ENCODE results near the gene FOXK1.
"Not testable (repeated sequence)": the region's sequence is repeated elsewhere in the genome, so short reads cannot be mapped to it uniquely, and the experiment has no call there.

Gene FOXK1

DNA sequence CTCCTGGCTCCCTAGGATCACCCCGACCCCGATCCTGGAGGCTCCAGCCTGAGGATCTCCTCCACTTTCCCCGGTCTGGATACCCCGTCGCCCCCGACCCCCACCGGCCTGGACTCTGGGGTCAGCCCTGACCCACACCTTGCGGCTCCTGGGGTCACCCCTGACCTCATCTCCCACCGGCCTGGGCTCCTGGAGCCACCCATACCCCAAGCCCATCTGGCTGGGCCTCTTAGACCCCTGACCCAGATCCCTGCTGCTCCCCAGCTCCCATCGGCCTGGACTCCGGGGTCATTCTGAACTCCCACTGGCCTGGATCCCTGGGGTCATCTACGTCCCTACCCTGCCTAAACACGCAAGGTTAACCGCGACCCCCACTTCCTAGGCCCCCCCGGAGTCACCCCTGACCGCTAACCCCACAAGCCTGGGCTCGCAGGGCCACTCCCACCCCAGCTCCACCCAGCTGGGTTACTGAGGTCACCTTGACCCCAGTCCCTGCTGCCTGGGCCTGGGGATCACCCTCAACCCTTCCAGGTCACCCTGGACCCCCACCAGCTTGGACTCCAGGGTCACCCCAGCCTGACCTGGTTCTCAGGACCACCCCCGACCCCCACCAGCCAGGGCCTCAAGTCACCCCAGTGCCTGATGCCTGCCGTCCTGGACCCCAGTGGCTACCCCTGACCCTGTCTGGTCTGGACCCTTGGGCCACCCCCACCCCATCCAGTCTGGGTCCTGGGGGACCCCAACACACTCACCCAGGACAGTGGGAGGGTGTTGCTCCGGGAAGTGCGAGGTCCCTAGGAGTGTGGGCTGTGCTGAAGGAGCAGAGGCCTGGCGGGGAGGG, 1.2 kb downstream of the FOXK1 start:
- Mint-ChIP-seq H3K4me1 (peaks cover 28 to 53% of the 10 kb centered on the region in 2 donors), H3K27me3 (no peaks in the 10 kb centered on the region), H3K9me3 (no peaks in the 10 kb centered on the region), H3K4me3 (peak overlapping the region; percentile 87 to 94), H3K27ac (peak overlapping the region; percentile 92), H3K36me3 (peaks cover 14 to 18% of the 10 kb centered on the region in 2 donors)
- DNase-seq, result peak; percentile 4
- ATAC-seq (replicated peaks), result peak in 1 of 2 donors; percentile 1

DNA sequence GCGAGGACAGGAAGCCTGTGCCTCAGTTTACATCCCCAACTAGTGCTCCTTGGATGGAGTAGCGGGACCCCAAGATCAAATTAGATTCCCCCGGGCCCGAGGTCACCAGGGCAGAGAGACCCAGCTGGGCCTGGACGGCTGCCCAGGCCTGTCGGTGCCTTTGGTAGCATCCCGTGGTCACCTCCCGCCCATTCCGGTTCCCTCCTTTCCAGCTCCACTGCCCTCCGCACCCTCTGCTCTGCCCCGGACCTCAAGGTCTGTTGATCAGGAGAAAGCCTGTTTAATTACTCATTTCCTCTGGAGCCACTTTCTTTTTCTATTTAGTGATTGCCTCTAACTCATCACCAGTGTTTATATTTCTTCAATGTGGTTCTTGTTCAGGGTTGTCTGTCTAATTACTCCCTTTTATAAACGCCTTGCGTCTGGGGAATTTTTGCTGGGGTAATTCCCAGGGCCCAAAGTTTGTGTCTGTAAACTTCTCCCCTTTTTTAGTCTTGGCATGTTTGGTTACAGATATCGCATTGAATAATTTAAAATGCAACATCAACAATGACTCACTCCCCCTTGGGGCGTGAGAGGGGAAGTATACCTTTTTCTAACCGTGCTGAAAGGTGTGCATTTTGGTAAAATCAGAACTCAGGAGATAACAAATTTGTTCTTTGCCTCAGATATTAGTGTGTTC, 1.9 kb downstream of the FOXK1 start:
- H3K27ac Mint-ChIP-seq, result peak overlapping the region; percentile 92
- H3K4me3 Mint-ChIP-seq, result peak overlapping the region; percentile 87 to 94
- H3K4me1 Mint-ChIP-seq, result peaks cover 32 to 61% of the 10 kb centered on the region in 2 donors
- H3K9me3 Mint-ChIP-seq, result no peaks in the 10 kb centered on the region
- DNase-seq (peak; percentile 63), ATAC-seq (replicated peaks) (peak; percentile 60 to 70)
- H3K27me3 Mint-ChIP-seq, result no peaks in the 10 kb centered on the region
- peaks cover 17 to 24% of the 10 kb centered on the region in 2 donors for H3K36me3 Mint-ChIP-seq

DNA sequence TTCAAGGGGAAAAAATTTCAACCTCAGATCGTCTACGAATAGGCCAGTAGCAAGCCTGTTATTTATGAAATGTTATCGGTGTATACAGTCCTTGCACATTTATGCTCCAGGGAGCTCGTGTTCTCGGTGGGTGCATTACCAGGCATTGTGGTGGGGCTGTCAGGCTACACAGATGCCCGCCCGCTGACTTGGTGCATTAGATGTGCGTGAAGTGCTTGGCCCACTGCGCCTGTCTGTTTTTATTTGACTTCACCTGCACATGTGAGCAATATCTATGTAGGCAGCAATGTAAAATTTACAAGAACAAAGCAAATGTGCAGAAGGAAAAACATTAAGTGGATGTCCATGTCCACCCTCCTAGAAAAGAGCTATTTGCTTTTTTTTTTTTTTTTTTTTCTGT, 2.8 kb downstream of the FOXK1 start:
- H3K4me1 Mint-ChIP-seq, result peaks cover 39 to 69% of the 10 kb centered on the region in 2 donors
- DNase-seq (no peak), ATAC-seq (replicated peaks) (no peak)
- no peaks in the 10 kb centered on the region for H3K27me3 Mint-ChIP-seq
- peaks cover 20 to 27% of the 10 kb centered on the region in 2 donors for H3K36me3 Mint-ChIP-seq
- H3K27ac Mint-ChIP-seq, result peak overlapping the region; percentile 92
- peak overlapping the region; percentile 87 to 94 for H3K4me3 Mint-ChIP-seq
- H3K9me3 Mint-ChIP-seq, result no peaks in the 10 kb centered on the region

DNA sequence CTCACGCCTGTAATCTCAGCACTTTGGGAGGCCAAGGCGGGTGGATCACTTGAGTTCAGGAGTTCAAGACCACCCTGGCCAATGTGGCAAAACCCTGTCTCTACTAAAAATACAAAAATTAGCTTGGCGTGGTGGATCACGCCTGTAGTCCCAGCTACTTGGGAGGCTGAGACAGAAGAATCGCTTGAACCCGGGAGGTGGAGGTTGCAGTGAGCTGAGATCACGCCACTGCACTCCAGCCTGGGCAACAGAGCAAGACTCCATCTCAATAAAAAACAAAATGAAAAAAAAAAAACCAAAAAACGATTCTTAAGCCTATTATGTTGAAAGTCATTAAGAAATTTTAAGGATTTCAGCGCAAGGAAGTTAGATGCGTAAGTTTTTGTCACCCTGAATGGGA, 3.6 kb downstream of the FOXK1 start:
- Mint-ChIP-seq H3K4me1 (peaks cover 45 to 76% of the 10 kb centered on the region in 2 donors), H3K36me3 (peaks cover 23 to 29% of the 10 kb centered on the region in 2 donors)
- not testable (repeated sequence) for DNase-seq; H3K4me3 Mint-ChIP-seq; H3K27ac Mint-ChIP-seq; H3K27me3 Mint-ChIP-seq; H3K9me3 Mint-ChIP-seq; ATAC-seq (replicated peaks)

DNA sequence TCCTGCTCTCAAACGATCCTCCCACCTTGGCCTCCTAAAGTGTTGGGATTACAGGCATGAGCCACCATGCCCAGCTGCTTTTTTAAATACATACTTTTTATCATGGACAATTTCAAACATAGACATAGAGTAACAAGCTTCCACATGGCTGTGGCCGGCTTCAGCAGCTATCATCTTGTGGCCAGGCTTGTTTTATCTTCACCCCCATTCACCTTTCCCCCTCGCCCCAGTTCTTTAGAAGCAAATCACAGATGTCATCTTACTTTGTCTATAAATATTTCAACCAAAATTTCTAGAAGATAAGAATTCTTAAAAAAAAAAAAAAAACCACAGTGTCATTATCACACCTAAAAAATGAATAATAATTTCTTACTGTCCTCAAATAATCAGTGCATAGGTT, 5.9 kb downstream of the FOXK1 start:
- DNase-seq (no peak), ATAC-seq (replicated peaks) (no peak)
- H3K27me3 Mint-ChIP-seq, result no peaks in the 10 kb centered on the region
- H3K4me1 Mint-ChIP-seq, result peaks cover 49 to 84% of the 10 kb centered on the region in 2 donors
- peak overlapping the region; percentile 51 for H3K27ac Mint-ChIP-seq
- no peaks in the 10 kb centered on the region for H3K9me3 Mint-ChIP-seq
- H3K36me3 Mint-ChIP-seq, result peaks cover 25 to 34% of the 10 kb centered on the region in 2 donors
- peak overlapping the region; percentile 14 to 25 for H3K4me3 Mint-ChIP-seq

DNA sequence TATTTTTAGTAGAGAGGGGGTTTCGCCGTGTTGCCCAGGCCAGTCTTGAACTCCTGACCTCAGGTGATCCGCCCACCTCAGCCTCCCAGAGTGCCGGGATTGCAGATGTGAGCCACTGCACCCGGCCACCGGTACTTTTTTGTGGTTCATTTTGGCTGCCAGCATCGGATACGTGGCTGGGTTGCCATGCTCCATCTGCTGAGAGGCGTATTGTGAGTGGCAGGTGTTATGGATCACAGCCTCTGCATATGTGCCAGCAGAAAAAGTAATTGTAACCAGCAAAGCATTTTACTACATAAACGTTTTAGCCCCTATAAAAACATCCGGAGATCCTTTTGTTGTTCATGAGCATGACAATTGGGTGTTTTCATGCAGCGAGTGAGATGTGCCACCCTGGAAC, 7.1 kb downstream of the FOXK1 start:
- DNase-seq, result peak; percentile 23
- Mint-ChIP-seq H3K4me1 (peaks cover 46 to 83% of the 10 kb centered on the region in 2 donors), H3K9me3 (no peaks in the 10 kb centered on the region), H3K4me3 (peak overlapping the region; percentile 73 to 86), H3K27me3 (no peaks in the 10 kb centered on the region), H3K36me3 (peaks cover 17 to 25% of the 10 kb centered on the region in 2 donors), H3K27ac (peak overlapping the region; percentile 96)
- peak; percentile 44 to 54 for ATAC-seq (replicated peaks)

DNA sequence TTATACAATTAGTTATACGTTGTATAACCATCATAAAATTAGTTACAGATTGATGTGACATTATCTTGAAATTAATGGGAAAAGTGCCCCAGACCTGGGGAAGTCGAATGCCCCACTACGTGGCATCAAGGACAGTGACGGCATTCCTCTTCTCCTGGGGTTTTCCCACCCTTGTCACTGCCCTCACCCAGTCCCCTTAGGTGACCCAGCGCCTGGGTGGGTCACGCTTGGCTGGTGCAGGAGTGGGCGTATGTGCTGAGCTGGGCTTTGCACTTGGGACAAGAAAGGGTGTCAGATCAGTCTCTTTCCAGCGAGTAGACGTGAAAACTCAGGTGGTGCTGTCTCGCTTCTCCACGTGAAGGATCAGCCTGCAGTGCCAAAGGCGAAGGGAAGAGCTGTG, 7.6 kb downstream of the FOXK1 start:
- Mint-ChIP-seq H3K9me3 (no peaks in the 10 kb centered on the region), H3K36me3 (peaks cover 17 to 25% of the 10 kb centered on the region in 2 donors), H3K4me1 (peaks cover 41 to 83% of the 10 kb centered on the region in 2 donors), H3K27me3 (no peaks in the 10 kb centered on the region), H3K4me3 (peak overlapping the region; percentile 73 to 86), H3K27ac (peak overlapping the region; percentile 96)
- DNase-seq, result peak; percentile 65
- ATAC-seq (replicated peaks), result peak; percentile 85 to 91

DNA sequence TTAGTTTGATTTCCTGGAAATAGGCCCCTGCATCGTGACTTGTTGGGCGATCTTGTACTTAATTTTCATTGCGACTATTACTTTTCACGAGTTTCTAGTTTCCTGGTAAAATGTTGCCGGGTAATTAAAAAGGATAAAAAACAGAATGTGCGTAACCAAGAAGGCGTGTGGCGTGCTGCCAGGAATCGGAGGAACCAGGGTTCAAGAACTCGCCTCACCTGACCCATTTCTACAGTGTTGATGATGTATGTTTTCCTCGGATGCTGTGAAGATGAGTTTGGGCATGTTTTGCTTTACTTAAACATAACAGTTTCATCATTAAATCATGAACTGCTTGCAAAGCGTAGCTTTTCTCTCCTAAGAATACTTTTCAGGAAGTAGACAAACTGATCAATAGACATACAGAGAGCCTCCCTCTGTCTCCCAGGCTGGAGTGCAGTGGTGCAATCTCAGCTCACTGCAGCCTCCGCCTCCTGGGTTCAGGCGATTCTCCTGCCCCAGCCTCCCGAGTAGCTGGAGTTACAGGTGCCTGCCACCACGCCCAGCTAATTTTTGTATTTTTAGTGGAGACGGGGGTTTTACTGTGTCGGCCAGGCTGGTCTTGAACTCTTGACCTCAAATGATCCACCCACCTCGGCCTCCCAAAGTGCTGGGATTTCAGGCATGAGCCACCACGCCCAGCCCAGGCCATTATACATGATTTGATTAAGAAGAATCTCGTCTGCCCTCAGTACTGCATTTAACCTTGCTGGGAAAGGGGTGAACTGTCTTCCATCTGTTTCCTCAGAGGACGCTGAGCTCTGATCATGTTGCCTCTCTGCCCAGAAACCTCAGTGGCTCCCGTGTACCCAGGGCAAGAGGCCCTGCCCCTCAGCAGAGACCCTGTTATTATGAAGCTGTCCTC, 9.1 kb downstream of the FOXK1 start:
- peak overlapping the region; percentile 31 for H3K27ac Mint-ChIP-seq
- H3K9me3 Mint-ChIP-seq, result no peaks in the 10 kb centered on the region
- DNase-seq (no peak), ATAC-seq (replicated peaks) (no peak)
- H3K36me3 Mint-ChIP-seq, result peaks cover 17 to 21% of the 10 kb centered on the region in 2 donors
- peaks cover 40 to 78% of the 10 kb centered on the region in 2 donors for H3K4me1 Mint-ChIP-seq
- no peaks in the 10 kb centered on the region for H3K27me3 Mint-ChIP-seq
- peak overlapping the region in 1 of 2 donors; percentile 57 for H3K4me3 Mint-ChIP-seq

DNA sequence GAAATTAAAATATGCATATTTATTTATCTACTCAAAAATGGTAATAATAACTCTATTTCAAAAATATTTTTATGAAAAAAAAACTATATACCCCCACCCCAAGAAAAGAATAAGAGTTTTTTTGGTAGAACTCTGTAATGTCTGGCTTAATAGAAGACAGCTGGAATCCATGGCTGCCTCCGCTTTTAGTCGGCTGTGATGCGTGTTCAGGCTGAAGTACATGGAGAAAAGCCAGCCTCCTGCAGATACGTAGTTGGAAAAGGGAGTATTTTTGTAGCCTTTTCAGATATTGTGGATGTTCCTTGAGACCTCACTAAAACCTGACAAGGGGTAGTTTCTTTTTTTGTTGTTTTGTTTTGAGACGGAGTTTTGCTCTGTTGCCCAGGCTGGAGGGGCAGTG, 10.0 kb downstream of the FOXK1 start:
- no peak overlapping the region for H3K27ac Mint-ChIP-seq
- ATAC-seq (replicated peaks), result no peak
- peaks cover 39 to 73% of the 10 kb centered on the region in 2 donors for H3K4me1 Mint-ChIP-seq
- no peaks in the 10 kb centered on the region for H3K27me3 Mint-ChIP-seq
- DNase-seq, result no peak
- H3K36me3 Mint-ChIP-seq, result peaks cover 16 to 17% of the 10 kb centered on the region in 2 donors
- no peaks in the 10 kb centered on the region for H3K9me3 Mint-ChIP-seq
- H3K4me3 Mint-ChIP-seq, result no peak overlapping the region

DNA sequence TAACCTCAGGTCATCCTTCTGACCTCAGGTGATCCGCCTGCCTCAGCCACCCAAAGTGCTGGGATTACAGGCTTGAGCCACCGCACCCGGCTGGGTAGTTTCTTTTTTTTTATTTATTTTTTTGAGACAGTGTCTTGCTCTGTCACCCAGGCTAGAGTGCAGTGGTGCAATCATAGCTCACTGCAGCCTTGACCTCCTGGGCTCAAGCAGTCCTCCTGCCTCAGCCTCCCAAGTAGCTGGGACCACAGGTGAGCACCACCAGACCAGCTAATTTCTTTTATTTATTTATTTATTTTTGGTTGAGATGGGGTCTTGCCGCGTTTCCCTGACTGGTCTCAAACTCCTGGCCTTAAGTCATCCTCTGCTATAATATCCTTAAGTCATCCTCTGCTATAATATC, 10.5 kb downstream of the FOXK1 start:
- H3K36me3 Mint-ChIP-seq, result peaks cover 16 to 17% of the 10 kb centered on the region in 2 donors
- H3K27ac Mint-ChIP-seq; ATAC-seq (replicated peaks); H3K9me3 Mint-ChIP-seq; H3K4me3 Mint-ChIP-seq; DNase-seq; H3K27me3 Mint-ChIP-seq: not testable (repeated sequence)
- H3K4me1 Mint-ChIP-seq, result peaks cover 38 to 69% of the 10 kb centered on the region in 2 donors

DNA sequence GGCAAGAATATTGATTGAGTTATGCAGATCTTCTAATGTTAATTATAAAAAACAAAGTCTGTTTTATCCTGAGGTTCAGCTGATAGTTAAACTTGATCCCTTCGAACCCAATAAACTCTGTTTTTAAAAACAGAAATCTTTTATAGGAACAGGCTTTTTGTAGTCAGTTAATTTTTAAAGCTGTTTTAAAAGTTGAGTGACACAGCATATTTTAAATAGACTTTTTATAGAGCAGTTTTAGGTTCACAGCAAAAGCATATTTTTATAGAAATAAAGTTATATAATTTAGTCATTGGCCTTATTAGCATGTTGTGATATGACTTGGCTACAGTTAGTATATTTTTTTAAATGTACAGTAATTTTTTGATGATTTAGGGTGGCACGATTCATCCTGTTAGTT, 11.1 kb downstream of the FOXK1 start:
- Mint-ChIP-seq H3K4me3 (no peak overlapping the region), H3K4me1 (peaks cover 36 to 65% of the 10 kb centered on the region in 2 donors), H3K36me3 (peaks cover 15 to 16% of the 10 kb centered on the region in 2 donors), H3K9me3 (no peaks in the 10 kb centered on the region), H3K27ac (peak overlapping the region; percentile 88), H3K27me3 (no peaks in the 10 kb centered on the region)
- ATAC-seq (replicated peaks) (no peak), DNase-seq (no peak)

DNA sequence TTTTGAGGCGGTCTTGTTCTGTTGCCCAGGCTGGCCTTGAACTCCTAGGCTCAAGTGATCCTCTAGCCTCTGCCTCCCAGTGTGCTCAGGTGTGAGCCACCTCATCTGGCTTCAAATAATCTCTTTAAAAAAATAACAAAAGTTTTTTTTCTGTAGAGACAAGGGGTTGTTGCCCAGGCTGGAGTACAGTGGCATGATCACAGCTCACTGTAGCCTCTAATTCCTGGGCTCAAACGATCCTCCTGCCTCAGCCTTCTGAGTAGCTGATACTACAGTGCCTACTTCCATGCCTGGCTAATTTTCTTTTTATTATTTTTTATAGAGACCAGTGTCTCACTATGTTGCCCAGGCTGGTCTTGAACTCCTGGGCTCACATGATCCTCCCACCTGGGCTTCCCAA, 11.7 kb downstream of the FOXK1 start:
- Mint-ChIP-seq H3K27ac (peak overlapping the region; percentile 88), H3K4me1 (peaks cover 33 to 63% of the 10 kb centered on the region in 2 donors), H3K9me3 (no peaks in the 10 kb centered on the region), H3K27me3 (no peaks in the 10 kb centered on the region), H3K36me3 (peaks cover 12 to 13% of the 10 kb centered on the region in 2 donors), H3K4me3 (no peak overlapping the region)
- DNase-seq, result no peak
- ATAC-seq (replicated peaks), result no peak

DNA sequence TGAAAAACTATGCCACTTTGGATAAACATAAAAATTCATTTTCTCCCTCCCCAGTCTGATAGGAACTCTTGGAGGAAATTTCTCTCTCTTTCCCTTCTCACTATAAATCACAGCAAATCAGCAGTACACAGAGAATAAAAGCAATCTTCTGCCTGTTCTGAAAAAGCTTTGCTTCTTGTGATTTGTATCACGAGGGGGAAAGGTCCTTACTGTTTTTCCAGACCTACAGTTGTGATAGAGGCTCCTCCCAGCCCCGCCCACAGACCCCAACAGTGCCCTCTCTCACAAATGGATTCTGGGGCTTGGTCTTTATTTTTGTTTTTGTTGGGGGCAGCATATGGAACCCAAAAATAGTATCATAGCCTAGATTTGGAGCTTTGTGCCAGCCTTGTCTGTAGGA, 12.2 kb downstream of the FOXK1 start:
- peaks cover 10 to 11% of the 10 kb centered on the region in 2 donors for H3K36me3 Mint-ChIP-seq
- peaks cover 29 to 62% of the 10 kb centered on the region in 2 donors for H3K4me1 Mint-ChIP-seq
- no peak overlapping the region for H3K4me3 Mint-ChIP-seq
- no peak overlapping the region for H3K27ac Mint-ChIP-seq
- no peaks in the 10 kb centered on the region for H3K27me3 Mint-ChIP-seq
- DNase-seq, result no peak
- ATAC-seq (replicated peaks), result no peak
- no peaks in the 10 kb centered on the region for H3K9me3 Mint-ChIP-seq
